HG02678 (cell line): ENCODE measurements around the gene KRT9.
"Not testable (repeated sequence)": the region's sequence is repeated elsewhere in the genome, so short reads cannot be mapped to it uniquely, and the experiment has no call there.

Experiments used
- ATAC-seq: cut with Tn5 transposase; IDR thresholded peaks from one replicate; pipeline ENCODE4 v1.9.1; 2021; ENCODE audit warnings: mild to moderate bottlenecking, moderate library complexity; ENCODE audit not compliant: unreplicated experiment

KRT9 gene

DNA sequence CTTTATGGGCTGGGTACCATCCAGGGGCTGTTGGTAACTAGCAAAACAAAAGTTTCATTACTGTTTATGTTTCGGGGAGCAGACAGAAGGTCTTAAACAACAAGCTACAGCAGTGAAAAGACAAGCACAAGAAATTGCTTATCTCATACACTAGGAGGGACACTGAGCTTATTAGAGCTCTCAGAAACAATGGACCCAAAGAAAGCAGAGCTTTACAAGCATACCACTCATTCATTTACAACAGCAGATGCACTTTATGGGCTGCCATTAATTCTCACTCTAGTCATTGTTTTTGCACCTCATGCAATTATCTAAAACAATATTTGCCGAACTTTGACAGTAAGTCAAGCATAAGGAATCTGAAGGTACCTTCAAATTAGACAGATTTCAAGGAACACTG, 30.7 kb upstream of the KRT9 start:
- ATAC-seq, result no peak

- ATAC-seq, result no peak
These were observed 28.5 kb upstream of the KRT9 start for GRCh38 chr17:41600318-41600717.

DNA sequence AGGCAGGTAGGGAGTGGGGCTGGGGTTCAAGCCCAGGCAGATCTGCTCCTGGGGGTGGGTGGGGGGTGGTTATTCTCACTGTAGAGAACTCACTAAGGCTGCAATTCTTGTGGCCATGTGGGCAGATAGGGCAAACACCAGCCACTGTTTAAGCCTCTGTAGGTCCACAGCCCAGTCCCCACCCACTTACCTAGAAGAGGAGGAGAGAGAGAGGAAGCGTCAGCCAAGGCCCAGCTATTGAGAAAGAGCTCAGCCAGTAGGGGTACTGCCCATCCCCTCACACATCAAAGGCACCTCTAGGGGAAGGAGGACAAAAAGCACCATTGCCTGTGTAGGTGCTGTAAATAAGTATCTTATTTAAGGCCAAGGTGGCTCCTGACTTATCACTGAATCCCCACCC, 27.8 kb upstream of the KRT9 start:
- no peak for ATAC-seq

DNA sequence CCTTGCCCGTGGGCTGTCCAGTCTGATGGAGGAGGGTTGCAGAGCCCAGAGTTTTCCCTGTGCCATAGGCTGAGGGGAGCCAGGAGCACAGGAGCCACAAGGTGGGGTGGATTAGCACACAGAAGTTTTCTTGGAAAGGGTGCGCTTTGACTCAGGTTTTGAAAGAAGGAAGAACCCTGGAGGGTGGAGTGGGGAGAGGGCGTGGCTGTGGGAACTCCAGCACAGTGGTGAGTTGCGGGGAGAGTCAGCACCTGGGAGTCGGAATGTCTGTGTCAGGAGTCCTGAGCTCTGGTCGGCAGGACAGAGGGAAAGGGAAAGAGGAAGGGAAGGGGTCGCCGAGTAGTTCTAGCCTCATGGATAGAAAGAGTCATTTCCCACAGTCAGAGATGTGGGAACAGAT, 23.7 kb upstream of the KRT9 start:
- no peak for ATAC-seq

GRCh38 chr17:41594363-41594915, 22.6 kb upstream of the KRT9 start:
- no peak for ATAC-seq

GRCh38 chr17:41593306-41593981, 21.6 kb upstream of the KRT9 start:
- no peak for ATAC-seq

GRCh38 chr17:41592601-41593305, 20.9 kb upstream of the KRT9 start:
- no peak for ATAC-seq

DNA sequence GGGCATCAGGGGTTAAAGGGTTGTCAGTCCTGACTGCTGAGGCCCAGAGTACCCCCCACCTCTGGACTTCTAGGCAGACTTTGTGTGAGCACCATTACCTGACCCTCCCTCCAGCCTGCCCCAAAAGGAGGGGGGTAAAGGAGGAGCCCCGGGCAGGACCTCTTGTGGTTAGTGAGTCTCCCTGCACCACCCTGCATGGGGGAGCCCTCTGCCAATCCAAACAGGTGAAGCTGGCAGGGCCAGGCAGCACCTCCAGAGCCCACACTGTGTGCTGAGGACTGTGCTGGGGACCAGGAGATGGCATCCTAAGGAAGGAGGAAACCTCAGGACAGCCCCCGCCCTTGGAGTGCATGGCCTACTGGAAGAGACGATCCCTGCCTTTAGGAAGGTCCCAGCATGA, 17.4 kb upstream of the KRT9 start:
- ATAC-seq, result no peak

- no peak for ATAC-seq
These were observed 16.4 kb upstream of the KRT9 start for GRCh38 chr17:41588126-41588810.

- no peak for ATAC-seq
These were observed 15.1 kb upstream of the KRT9 start, which contains the start of gene KRT14 for GRCh38 chr17:41586863-41587495. TSS of gene KRT14 (minus strand) at chr17:41586895. CDS start at chr17:41586834, 61 bp downstream.

DNA sequence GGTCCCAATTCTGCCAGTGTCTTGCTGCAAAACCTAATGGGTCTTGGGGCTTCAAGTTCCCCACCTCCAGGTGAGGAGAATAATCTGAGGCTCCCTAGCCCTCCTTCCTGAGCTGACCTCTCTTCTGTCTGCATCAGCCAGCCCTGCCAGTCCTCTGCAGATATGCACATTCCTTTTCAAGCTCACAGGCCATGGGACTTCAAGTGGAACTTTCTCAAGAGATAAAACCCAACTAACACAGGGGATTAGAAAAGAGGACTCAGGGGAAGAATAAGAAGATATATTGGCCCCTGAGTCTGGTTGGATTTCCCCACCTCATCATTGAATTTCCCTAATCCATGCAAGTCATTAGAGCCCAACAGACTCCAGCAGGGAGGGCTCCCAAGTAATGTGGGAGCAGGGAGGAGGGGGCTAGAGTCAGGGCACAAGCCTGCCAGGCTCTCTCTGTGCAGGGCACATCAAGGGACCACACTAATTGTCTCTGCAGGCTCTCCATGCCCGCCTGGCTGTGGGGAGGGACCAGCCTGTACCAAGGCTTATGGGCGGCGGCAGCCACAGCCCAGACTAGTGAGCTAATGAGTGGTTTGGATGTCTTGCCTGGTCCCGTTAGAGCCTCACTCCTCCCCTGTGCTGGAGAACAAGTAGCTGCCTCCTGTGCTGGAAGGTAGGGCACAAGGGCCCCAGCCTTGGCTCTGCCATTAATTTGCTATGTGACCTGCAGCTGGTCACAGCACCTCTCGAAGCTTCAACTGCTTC, 13.6 kb upstream of the KRT9 start:
- no peak for ATAC-seq

- not testable (repeated sequence) for ATAC-seq
These were observed 12.6 kb upstream of the KRT9 start for GRCh38 chr17:41584331-41584927.

GRCh38 chr17:41583137-41584127, 11.6 kb upstream of the KRT9 start:
- ATAC-seq, result no peak

DNA sequence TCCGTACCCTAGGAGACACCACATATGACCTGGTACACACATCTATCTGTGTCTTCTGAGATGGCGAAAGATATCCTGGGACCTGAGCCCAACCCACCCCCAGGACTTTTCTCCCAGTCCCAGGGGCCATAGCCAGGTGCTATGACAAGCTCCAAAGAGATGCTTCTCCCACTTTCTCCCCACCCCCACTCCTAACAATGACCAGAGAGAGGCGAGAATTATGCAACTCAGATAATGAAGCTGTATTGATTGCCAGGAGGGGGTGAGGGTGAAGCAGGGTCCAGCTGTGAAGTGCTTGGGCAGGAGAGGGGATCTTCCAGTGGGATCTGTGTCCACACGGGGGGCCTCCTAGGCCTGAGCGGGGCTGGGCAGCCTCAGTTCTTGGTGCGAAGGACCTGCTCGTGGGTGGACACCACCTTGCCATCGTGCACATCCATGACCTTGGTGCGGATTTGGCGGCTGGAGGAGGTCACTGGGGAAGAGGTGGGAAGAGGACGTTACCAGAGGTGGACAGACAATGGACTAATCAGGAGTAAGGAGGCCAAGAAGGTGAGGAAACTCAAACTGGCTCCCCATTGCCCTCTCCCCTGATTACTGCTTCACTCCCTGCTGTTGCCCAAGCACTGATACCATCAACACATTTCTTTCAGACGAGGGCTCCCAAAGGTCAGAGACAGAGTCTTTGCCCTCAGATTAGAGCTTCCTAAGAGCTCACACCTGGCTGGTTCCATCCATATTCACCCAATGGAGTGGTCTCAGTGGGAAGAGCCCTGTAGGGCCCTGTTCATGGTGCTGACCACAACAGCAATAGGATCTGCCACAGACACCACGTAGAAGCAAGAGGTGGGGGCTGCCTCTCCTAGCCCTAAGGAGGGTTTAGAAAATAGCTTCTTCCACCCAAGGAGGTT, 10.5 kb upstream of the KRT9 start:
- ATAC-seq, result not testable (repeated sequence)

GRCh38 chr17:41581366-41582060, 9.7 kb upstream of the KRT9 start:
- no peak for ATAC-seq

DNA sequence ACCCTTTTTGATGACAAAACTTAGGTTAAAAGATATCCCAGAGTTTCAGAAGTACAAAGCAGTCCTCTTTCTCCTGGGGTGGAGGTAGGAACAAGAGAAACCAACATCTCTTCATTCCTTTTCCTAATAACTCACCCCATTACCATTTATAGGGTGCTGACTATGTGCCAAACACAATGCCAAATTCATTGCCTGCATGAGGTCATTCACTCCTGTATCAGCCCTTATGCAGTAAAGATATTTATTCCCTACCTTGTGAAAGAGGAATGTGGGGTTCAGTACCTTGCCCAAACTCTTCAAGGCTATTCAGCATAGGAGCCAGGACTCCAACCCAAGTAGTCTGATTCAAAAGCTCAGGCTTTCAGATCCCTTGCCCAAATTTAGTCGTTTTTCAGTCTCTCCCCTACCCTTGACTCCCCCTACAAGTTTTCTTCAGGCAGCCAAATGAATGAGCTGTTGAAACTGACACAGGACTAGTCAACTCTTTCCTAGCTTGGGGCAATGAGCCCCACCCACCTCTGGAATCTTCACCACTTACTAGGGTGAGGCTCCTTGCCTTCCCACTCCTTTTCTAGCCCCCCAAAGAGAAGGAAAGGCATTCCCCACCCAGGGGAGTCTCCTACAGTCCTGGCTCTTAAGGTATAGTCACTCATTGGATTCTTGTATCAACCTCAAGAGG, 9.0 kb upstream of the KRT9 start:
- ATAC-seq, result no peak

- no peak for ATAC-seq
These were observed 8.4 kb upstream of the KRT9 start for GRCh38 chr17:41580244-41580575.
